Activated CD4-positive, alpha-beta memory T cell treated with anti-CD3 and anti-CD28 coated beads for 36 hours (primary cell): ENCODE measurements around the gene DENND1A. TPM values are rescaled to one million over a fixed set of nuclear protein-coding genes. Genes with fewer than 3 reads are reported as not detected.
"Not testable (repeated sequence)": the region's sequence is repeated elsewhere in the genome, so short reads cannot be mapped to it uniquely, and the experiment has no call there.

Experiments
- CTCF ChIA-PET: fragments of 350-600 bp; sonication (Branson Sonifier 250); formaldehyde crosslinking; loops from one replicate; lab custom pipeline; 2021; ENCODE audit warnings: antibody characterized with exemption, inconsistent platforms; lab: Charles Lee
- POLR2A ChIA-PET: fragments of 350-600 bp; sonication (Branson Sonifier 250); formaldehyde crosslinking; loops from one replicate; lab custom pipeline; 2021; ENCODE audit warnings: antibody characterized with exemption; lab: Charles Lee
- DNase-seq: peaks from one replicate; pipeline ENCODE4 v3.0.0-alpha.2; 2020
- H3K27ac Mint-ChIP-seq: one replicate; pipeline ENCODE4 v1.8.0; 2021; ENCODE audit warnings: mixed read lengths
- H3K27me3 Mint-ChIP-seq: one replicate; pipeline ENCODE4 v1.8.0; 2021; ENCODE audit warnings: mixed read lengths
- H3K36me3 Mint-ChIP-seq: one replicate; pipeline ENCODE4 v1.8.0; 2021; ENCODE audit warnings: mixed read lengths
- H3K4me1 Mint-ChIP-seq: one replicate; pipeline ENCODE4 v1.8.0; 2021; ENCODE audit warnings: low read depth, mixed read lengths
- H3K4me3 Mint-ChIP-seq: one replicate; pipeline ENCODE4 v1.8.0; 2021; ENCODE audit warnings: mild to moderate bottlenecking, mixed read lengths
- H3K9me3 Mint-ChIP-seq: one replicate; pipeline ENCODE4 v1.8.0; 2021; ENCODE audit warnings: mixed read lengths
- intact Hi-C: fragments of 100-400 bp; cut with micrococcal nuclease; formaldehyde crosslinking; loops from one replicate; pipeline ENCODE4 v1.15.1; 2023
- total RNA-seq, 2 experiments: library from RNA; stranded (reverse); gene quantifications; one replicate each; pipeline ENCODE4 v1.2.3, GENCODE V29; 2021

The DENND1A gene
- total RNA-seq, 2 experiments from 2014 or later, result 17.3 to 18.0 TPM

GRCh38 chr9:123742009-123742767, 187.7 kb downstream of the DENND1A start:
- intact Hi-C loops, result no loop called here
- no peaks in the 10 kb centered on the region for H3K36me3 Mint-ChIP-seq
- H3K27me3 Mint-ChIP-seq, result no peaks in the 10 kb centered on the region
- POLR2A ChIA-PET, result interaction anchor here (0.6 to 0.7 kb wide), 2 partner anchors 81 to 113 kb away, joined by 3 read pairs; no protein-coding TSS in a partner anchor
- no peaks in the 10 kb centered on the region for H3K4me1 Mint-ChIP-seq
- H3K9me3 Mint-ChIP-seq, result no peaks in the 10 kb centered on the region
- CTCF ChIA-PET, result no interaction called here
- DNase-seq, result no peak
- H3K4me3 Mint-ChIP-seq, result no peak overlapping the region
- H3K27ac Mint-ChIP-seq, result no peak overlapping the region

GRCh38 chr9:123741214-123741613, 188.7 kb downstream of the DENND1A start:
- intact Hi-C loops, result no loop called here
- Mint-ChIP-seq H3K9me3 (no peaks in the 10 kb centered on the region), H3K4me3 (no peak overlapping the region), H3K36me3 (no peaks in the 10 kb centered on the region), H3K27ac (no peak overlapping the region), H3K27me3 (no peaks in the 10 kb centered on the region), H3K4me1 (no peaks in the 10 kb centered on the region)
- POLR2A ChIA-PET, result no interaction called here
- CTCF ChIA-PET, result no interaction called here
- no peak for DNase-seq

GRCh38 chr9:123739902-123740301, 190.0 kb downstream of the DENND1A start:
- Mint-ChIP-seq H3K4me1 (no peaks in the 10 kb centered on the region), H3K4me3 (no peak overlapping the region), H3K27ac (no peak overlapping the region), H3K9me3 (no peaks in the 10 kb centered on the region), H3K27me3 (no peaks in the 10 kb centered on the region), H3K36me3 (peaks cover 5% of the 10 kb centered on the region)
- DNase-seq, result no peak
- POLR2A ChIA-PET, result no interaction called here
- CTCF ChIA-PET, result interaction anchor here (0.6 kb wide), 1 partner anchor 27 kb away, joined by 4 read pairs; no protein-coding TSS in a partner anchor
- intact Hi-C loops, result no loop called here

GRCh38 chr9:123739387-123739786, 190.5 kb downstream of the DENND1A start:
- H3K27me3 Mint-ChIP-seq, result no peaks in the 10 kb centered on the region
- intact Hi-C loops, result no loop called here
- DNase-seq, result no peak
- no peak overlapping the region for H3K4me3 Mint-ChIP-seq
- no peaks in the 10 kb centered on the region for H3K4me1 Mint-ChIP-seq
- no peak overlapping the region for H3K27ac Mint-ChIP-seq
- no peaks in the 10 kb centered on the region for H3K9me3 Mint-ChIP-seq
- CTCF ChIA-PET, result no interaction called here
- POLR2A ChIA-PET, result no interaction called here
- H3K36me3 Mint-ChIP-seq, result peaks cover 6% of the 10 kb centered on the region

GRCh38 chr9:123738648-123739047, 191.3 kb downstream of the DENND1A start:
- intact Hi-C loops, result no loop called here
- Mint-ChIP-seq H3K27ac (no peak overlapping the region), H3K36me3 (peaks cover 6% of the 10 kb centered on the region), H3K9me3 (no peaks in the 10 kb centered on the region), H3K27me3 (no peaks in the 10 kb centered on the region), H3K4me1 (no peaks in the 10 kb centered on the region), H3K4me3 (no peak overlapping the region)
- CTCF ChIA-PET, result no interaction called here
- no peak for DNase-seq
- POLR2A ChIA-PET, result no interaction called here

- ChIA-PET CTCF (no interaction called here), POLR2A (no interaction called here)
- Mint-ChIP-seq H3K9me3 (no peaks in the 10 kb centered on the region), H3K27ac (no peak overlapping the region), H3K4me1 (no peaks in the 10 kb centered on the region), H3K36me3 (peaks cover 6% of the 10 kb centered on the region), H3K27me3 (no peaks in the 10 kb centered on the region), H3K4me3 (no peak overlapping the region)
- DNase-seq, result no peak
- intact Hi-C loops, result no loop called here
Measured at GRCh38 chr9:123735376-123735775, 194.6 kb downstream of the DENND1A start.

- H3K27ac Mint-ChIP-seq, intact Hi-C loops, H3K4me1 Mint-ChIP-seq, POLR2A ChIA-PET, DNase-seq, H3K9me3 Mint-ChIP-seq, H3K4me3 Mint-ChIP-seq, CTCF ChIA-PET, H3K27me3 Mint-ChIP-seq, H3K36me3 Mint-ChIP-seq: not testable (repeated sequence)
Measured at GRCh38 chr9:123728571-123728970, 201.4 kb downstream of the DENND1A start.

- H3K9me3 Mint-ChIP-seq, result peaks cover 13% of the 10 kb centered on the region
- CTCF ChIA-PET, result no interaction called here
- POLR2A ChIA-PET, result no interaction called here
Measured at GRCh38 chr9:123727332-123727731, 202.6 kb downstream of the DENND1A start.

GRCh38 chr9:123725389-123725788, 204.5 kb downstream of the DENND1A start:
- peaks cover 36% of the 10 kb centered on the region for H3K36me3 Mint-ChIP-seq
- ChIA-PET CTCF (no interaction called here), POLR2A (no interaction called here)
- DNase-seq, result no peak
- no peaks in the 10 kb centered on the region for H3K4me1 Mint-ChIP-seq
- H3K4me3 Mint-ChIP-seq, result no peak overlapping the region
- peaks cover 27% of the 10 kb centered on the region for H3K9me3 Mint-ChIP-seq
- no peak overlapping the region for H3K27ac Mint-ChIP-seq
- H3K27me3 Mint-ChIP-seq, result no peaks in the 10 kb centered on the region
- intact Hi-C loops, result no loop called here

More at GRCh38 chr9:123727332-123727731, 202.6 kb downstream of the DENND1A start:
- H3K4me3 Mint-ChIP-seq, result no peak overlapping the region
- H3K27ac Mint-ChIP-seq, result no peak overlapping the region
- H3K27me3 Mint-ChIP-seq, result no peaks in the 10 kb centered on the region
- no peak for DNase-seq
- peaks cover 18% of the 10 kb centered on the region for H3K36me3 Mint-ChIP-seq
- intact Hi-C loops, result no loop called here
- no peaks in the 10 kb centered on the region for H3K4me1 Mint-ChIP-seq

- CTCF ChIA-PET, result interaction anchor here (0.6 kb wide), 2 partner anchors 8 to 223 kb away, joined by 3 to 7 read pairs; no protein-coding TSS in a partner anchor
- intact Hi-C loops, result no loop called here
- Mint-ChIP-seq H3K27me3 (no peaks in the 10 kb centered on the region), H3K36me3 (peaks cover 43% of the 10 kb centered on the region), H3K4me1 (no peaks in the 10 kb centered on the region), H3K9me3 (peaks cover 30% of the 10 kb centered on the region), H3K4me3 (no peak overlapping the region), H3K27ac (no peak overlapping the region)
- POLR2A ChIA-PET, result no interaction called here
- no peak for DNase-seq
Measured at GRCh38 chr9:123724211-123724796, 205.6 kb downstream of the DENND1A start.

- POLR2A ChIA-PET, result no interaction called here
- CTCF ChIA-PET, result no interaction called here
Measured at GRCh38 chr9:123723135-123723875, 206.6 kb downstream of the DENND1A start.

GRCh38 chr9:123722378-123722777, 207.5 kb downstream of the DENND1A start:
- peaks cover 30% of the 10 kb centered on the region for H3K9me3 Mint-ChIP-seq
- CTCF ChIA-PET, result interaction anchor here (0.6 kb wide), 2 partner anchors 99 to 153 kb away, joined by 3 read pairs; no protein-coding TSS in a partner anchor
- intact Hi-C loops, result no loop called here

More at GRCh38 chr9:123723135-123723875, 206.6 kb downstream of the DENND1A start:
- H3K36me3 Mint-ChIP-seq, result peaks cover 43% of the 10 kb centered on the region
- no peak overlapping the region for H3K4me3 Mint-ChIP-seq
- intact Hi-C loops, result no loop called here
- H3K27me3 Mint-ChIP-seq, result no peaks in the 10 kb centered on the region
- no peak for DNase-seq
- H3K4me1 Mint-ChIP-seq, result no peaks in the 10 kb centered on the region
- peaks cover 30% of the 10 kb centered on the region for H3K9me3 Mint-ChIP-seq
- no peak overlapping the region for H3K27ac Mint-ChIP-seq

More at GRCh38 chr9:123722378-123722777, 207.5 kb downstream of the DENND1A start:
- POLR2A ChIA-PET, result no interaction called here
- no peak overlapping the region for H3K27ac Mint-ChIP-seq
- peaks cover 43% of the 10 kb centered on the region for H3K36me3 Mint-ChIP-seq
- no peak overlapping the region for H3K4me3 Mint-ChIP-seq
- no peaks in the 10 kb centered on the region for H3K27me3 Mint-ChIP-seq
- no peak for DNase-seq
- no peaks in the 10 kb centered on the region for H3K4me1 Mint-ChIP-seq
